Stimulated activated CD4-positive, alpha-beta T cell treated with anti-CD3 and anti-CD28 coated beads, Interleukin-1b, Interleukin-23, amount 100 ng/mL, for 4 hours (primary cell): ENCODE measurements around the gene HTT.
A peak's percentile ranks its signal among the peaks of the same experiment; 100 is the strongest.

ENCODE experiments used
- DNase-seq, 2 donors: peaks; one replicate each; pipeline ENCODE4 v3.0.0-alpha.2; 2020; ENCODE audit warnings: low read depth in 2 of 2

The HTT gene

DNA sequence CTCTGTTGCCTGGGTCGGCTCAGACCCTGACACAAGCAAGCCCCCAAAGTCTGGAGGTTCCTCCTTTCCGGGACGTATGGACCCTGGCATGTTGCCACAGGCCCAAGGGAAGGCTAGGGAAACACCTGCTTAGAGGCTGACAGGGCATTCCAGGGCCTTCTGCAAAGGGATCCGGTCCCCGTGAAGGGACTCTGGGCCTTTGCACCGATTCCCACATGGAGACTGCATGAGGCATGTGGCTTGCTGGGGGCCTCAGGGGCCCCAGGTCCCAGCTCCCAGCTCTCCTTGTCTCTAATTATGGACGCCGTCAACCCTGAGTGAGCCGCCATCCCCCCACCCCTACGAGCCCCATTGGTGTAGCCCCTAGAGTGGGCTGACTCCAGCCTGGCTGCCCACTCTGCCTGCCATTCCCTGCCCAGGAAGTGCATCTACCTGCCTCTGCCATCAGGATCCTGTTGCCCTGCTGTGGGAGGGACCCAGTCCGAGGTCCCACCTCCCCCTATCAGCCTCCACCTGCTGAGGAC, 214.2 kb downstream of the HTT start:
- DNase-seq: no peak

DNA sequence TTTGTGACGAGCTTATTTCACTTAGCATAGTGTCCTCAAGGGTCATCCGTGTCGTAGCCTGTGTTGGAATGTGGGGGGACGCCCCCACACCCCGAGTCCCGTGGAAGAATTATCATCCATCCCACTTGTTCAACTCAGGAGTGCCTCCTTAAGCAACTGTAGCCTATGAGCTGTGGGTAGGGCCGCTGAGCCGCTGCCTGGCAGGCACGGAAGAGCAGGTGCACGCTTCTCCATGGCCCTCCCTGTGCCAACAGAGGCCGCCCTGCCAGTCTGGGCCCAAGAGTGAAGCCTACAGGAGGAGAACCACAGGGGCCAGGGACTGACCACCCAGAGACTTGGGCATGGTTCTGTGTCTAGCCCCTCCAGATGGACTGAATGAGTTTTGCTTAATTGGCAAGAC, 216.0 kb downstream of the HTT start:
- no peak for DNase-seq

GRCh38 chr4:3290889-3291321, 216.4 kb downstream of the HTT start:
- no peak for DNase-seq

DNA sequence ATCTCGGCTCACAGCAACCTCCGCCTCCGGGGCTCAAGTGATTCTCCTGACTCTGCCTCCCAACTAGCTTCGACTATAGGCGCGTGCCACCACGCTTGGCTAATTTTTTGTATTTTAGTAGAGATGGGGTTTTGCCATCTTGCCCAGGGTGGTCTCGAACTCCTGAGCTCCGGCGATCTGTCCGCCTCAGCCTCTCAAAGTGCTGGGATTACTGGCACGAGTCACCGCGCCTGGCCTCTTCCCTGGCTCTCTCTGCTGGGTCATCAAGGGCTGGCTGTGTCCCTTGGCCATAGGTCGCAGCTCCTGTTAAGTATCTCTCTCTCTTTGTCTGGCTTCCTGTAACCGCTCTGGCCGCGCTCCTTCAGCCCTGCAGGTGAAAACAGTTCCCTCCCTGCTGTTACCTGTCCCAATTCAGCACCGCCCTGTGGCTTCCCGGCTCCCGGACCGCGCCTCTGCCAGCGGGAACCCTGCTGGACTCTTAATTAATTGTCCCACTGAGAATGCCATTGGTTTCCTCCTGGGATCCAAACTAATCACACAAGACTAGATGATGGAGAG, 217.0 kb downstream of the HTT start:
- no peak for DNase-seq

DNA sequence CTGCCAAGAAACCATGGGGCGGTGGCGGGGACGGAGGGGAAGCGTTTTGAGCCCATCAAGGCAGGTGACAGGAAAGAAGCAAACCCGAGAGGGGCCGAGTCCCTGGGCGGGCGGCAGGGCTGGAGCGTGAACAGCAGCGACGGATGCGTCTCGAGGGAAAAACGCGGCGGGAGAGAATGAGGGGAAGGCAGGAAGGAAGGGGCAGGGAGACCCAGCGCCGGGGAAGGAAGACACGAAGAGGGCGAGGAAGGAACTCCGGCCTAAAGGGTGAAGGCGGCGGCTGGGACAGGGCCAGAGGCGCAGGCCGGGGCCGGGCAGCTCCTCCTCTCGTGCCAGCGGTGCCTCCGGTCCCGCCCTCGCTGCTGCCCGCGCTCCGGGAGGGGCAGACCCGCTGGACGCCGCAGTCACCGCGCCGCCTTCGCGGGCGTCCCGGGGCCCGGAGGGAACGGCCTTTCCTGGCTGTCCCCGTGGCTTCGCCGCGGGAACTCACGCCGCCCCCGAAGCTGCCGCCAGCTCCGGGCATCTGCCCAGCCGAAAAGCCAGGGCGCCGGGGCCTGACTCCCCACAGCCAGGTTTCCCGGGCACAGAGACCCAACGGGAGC, 217.6 kb downstream of the HTT start:
- DNase-seq: peak in 1 of 2 donors; percentile 19

DNA sequence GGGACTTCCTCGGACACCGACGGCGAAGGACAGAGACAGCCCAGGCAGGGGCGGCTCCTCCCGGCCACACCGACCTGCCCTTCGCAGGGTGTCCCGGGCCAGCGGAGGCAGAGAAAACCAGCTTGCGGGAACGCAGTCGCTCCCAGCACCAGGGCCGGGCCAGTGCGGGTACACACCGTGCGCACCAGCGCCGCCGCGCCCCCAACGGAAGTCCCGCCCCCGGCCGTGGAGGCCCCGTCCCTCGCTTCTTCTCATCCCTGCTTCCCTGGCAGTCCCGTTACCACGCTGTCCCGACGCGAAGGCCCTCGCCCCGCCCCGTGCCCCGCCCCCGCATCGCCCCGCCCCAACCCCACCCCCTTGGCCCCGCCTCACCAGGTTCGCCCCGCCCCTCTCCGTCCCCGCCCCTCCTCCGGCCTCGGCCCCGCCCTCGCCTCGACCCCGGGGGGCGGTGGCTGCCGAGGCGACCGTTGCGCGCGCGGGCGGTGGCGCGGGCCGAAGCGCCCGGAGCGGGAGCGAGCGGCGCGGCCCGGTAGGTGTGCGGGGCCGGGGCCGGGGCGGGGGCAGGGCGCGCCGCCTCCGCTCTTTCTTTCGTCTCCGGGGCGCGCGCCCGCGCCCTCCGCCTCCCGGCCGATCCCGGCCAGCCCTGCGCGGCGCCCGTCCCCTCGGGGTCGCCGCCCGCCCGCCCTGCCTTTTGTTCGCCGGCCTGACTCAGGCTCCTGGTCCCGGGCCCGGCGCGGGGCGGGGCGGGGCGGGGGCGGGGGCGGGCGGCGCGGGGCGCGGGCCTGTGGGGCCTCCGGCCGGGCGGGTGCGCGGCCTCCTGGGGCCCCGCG, 218.3 kb downstream of the HTT start, which contains the start of gene RGS12:
TSS of gene RGS12 (plus strand) at position 451 of the 830 bp plus-strand sequence. CDS start 23,150 bp downstream, outside the sequence.
- DNase-seq: peak; percentile 80 to 88
